ENCODE results near the gene SUPV3L1. TPM values are rescaled to one million over a fixed set of nuclear protein-coding genes. Genes with fewer than 3 reads are reported as not detected.
A peak's percentile ranks its signal among the peaks of the same experiment; 100 is the strongest.
"Not testable (repeated sequence)": the region's sequence is repeated elsewhere in the genome, so short reads cannot be mapped to it uniquely, and the experiment has no call there.

Gene SUPV3L1
- total and polyA plus RNA-seq, 12 donors, result 23.8 to 139 (median 38.0) TPM

GRCh38 chr10:69172241-69172982 is 7.6 kb upstream of the SUPV3L1 start:
- H3K27me3 ChIP-seq, result no peaks in the 10 kb centered on the region
- DNase-seq (no peak), ATAC-seq (no peak)
- TF ChIP-seq CTCF (IDR thresholded peaks at IDR 0.05), result no peak
- intact Hi-C loops (cut with DNase I), result no loop called here
- H3K9me3 ChIP-seq, result no peaks in the 10 kb centered on the region
- 91 to 92% methylated on average over 3 of the region's 3 CpGs for WGBS, 2 donors
- no peak overlapping the region for H3K27ac ChIP-seq
- H3K36me3 ChIP-seq, result peaks cover 0 to 65% (median 25%) of the 10 kb centered on the region in 9 donors
- no peak overlapping the region for H3K4me3 ChIP-seq
- H3K4me1 ChIP-seq, result peaks cover 0 to 11% (median 0%) of the 10 kb centered on the region in 9 donors

GRCh38 chr10:69175326-69175725 is 4.7 kb upstream of the SUPV3L1 start:
- H3K36me3 ChIP-seq, result peaks cover 0 to 36% (median 11%) of the 10 kb centered on the region in 9 donors
- WGBS, 2 donors, result 62 to 93% methylated on average over 4 of the region's 4 CpGs
- H3K4me3 ChIP-seq; H3K4me1 ChIP-seq; H3K9me3 ChIP-seq; ATAC-seq; H3K27ac ChIP-seq; intact Hi-C loops (cut with DNase I); DNase-seq; H3K27me3 ChIP-seq: not testable (repeated sequence)

- no peak for DNase-seq
These were observed 3.2 kb upstream of the SUPV3L1 start for GRCh38 chr10:69176823-69177222.

GRCh38 chr10:69179089-69179742 is 818 bp upstream of the SUPV3L1 start:
- no peaks in the 10 kb centered on the region for H3K9me3 ChIP-seq
- DNase-seq (no peak), ATAC-seq (peak in 4 of 8 donors; percentile 0 to 22 (median 10))
- WGBS, 2 donors, result 31 to 35% methylated on average over 21 of the region's 21 CpGs
- no peak for TF ChIP-seq CTCF (IDR thresholded peaks at IDR 0.05)
- intact Hi-C loops (cut with DNase I), result no loop called here
- H3K27ac ChIP-seq, result peak overlapping the region in 9 of 10 donors; percentile 80 to 95 (median 93)
- peaks cover 0 to 36% (median 27%) of the 10 kb centered on the region in 9 donors for H3K4me1 ChIP-seq
- H3K36me3 ChIP-seq, result peaks cover 0 to 19% (median 0%) of the 10 kb centered on the region in 9 donors
- peak overlapping the region in 9 of 10 donors; percentile 60 to 98 (median 84) for H3K4me3 ChIP-seq
- H3K27me3 ChIP-seq, result no peaks in the 10 kb centered on the region

More at GRCh38 chr10:69176823-69177222, 3.2 kb upstream of the SUPV3L1 start:
- no peaks in the 10 kb centered on the region for H3K9me3 ChIP-seq
- no peaks in the 10 kb centered on the region for H3K27me3 ChIP-seq
- WGBS, 2 donors, result 80 to 82% methylated on average over 2 of the region's 2 CpGs
- intact Hi-C loops (cut with DNase I), result no loop called here
- no peak overlapping the region for H3K27ac ChIP-seq
- TF ChIP-seq CTCF (IDR thresholded peaks at IDR 0.05), result no peak
- no peak for ATAC-seq
- no peak overlapping the region for H3K4me3 ChIP-seq
- H3K4me1 ChIP-seq, result peaks cover 0 to 24% (median 18%) of the 10 kb centered on the region in 9 donors
- peaks cover 0 to 21% (median 7%) of the 10 kb centered on the region in 9 donors for H3K36me3 ChIP-seq
